T-helper 2 cell treated with Interferon-gamma antibody and Interleukin-4, amounts not matched to agents 5 μg/mL and 100 μg/mL, for 36 hours (primary cell): ENCODE results near the gene GFRA1.
"Not testable (repeated sequence)": the region's sequence is repeated elsewhere in the genome, so short reads cannot be mapped to it uniquely, and the experiment has no call there.

Source experiments
- DNase-seq: peaks from one replicate; pipeline ENCODE4 v3.0.0; 2021; ENCODE audit warnings: low spot score
- H3K27ac Mint-ChIP-seq: one replicate; pipeline ENCODE4 v1.8.0; 2021; ENCODE audit warnings: mild to moderate bottlenecking, mixed read lengths
- H3K27me3 Mint-ChIP-seq: one replicate; pipeline ENCODE4 v1.8.0; 2021; ENCODE audit warnings: low read depth, mixed read lengths
- H3K36me3 Mint-ChIP-seq: one replicate; pipeline ENCODE4 v1.8.0; 2021; ENCODE audit warnings: low read depth, mixed read lengths
- H3K4me1 Mint-ChIP-seq: one replicate; pipeline ENCODE4 v1.8.0; 2021; ENCODE audit warnings: low read depth, mixed read lengths
- H3K4me3 Mint-ChIP-seq: one replicate; pipeline ENCODE4 v1.8.0; 2022; ENCODE audit warnings: mild to moderate bottlenecking, moderate library complexity, mixed read lengths
- H3K9me3 Mint-ChIP-seq: one replicate; pipeline ENCODE4 v1.8.0; 2021; ENCODE audit warnings: mixed read lengths

Gene GFRA1

GRCh38 chr10:116184512-116184794, 88.6 kb downstream of the GFRA1 start:
- Mint-ChIP-seq H3K4me1 (no peaks in the 10 kb centered on the region), H3K36me3 (no peaks in the 10 kb centered on the region), H3K27ac (no peak overlapping the region), H3K27me3 (no peaks in the 10 kb centered on the region), H3K9me3 (no peaks in the 10 kb centered on the region), H3K4me3 (no peak overlapping the region)
- no peak for DNase-seq

GRCh38 chr10:116183733-116184511, 89.1 kb downstream of the GFRA1 start:
- Mint-ChIP-seq H3K27ac (no peak overlapping the region), H3K27me3 (no peaks in the 10 kb centered on the region), H3K9me3 (no peaks in the 10 kb centered on the region), H3K4me3 (no peak overlapping the region), H3K36me3 (no peaks in the 10 kb centered on the region), H3K4me1 (no peaks in the 10 kb centered on the region)
- no peak for DNase-seq

DNA sequence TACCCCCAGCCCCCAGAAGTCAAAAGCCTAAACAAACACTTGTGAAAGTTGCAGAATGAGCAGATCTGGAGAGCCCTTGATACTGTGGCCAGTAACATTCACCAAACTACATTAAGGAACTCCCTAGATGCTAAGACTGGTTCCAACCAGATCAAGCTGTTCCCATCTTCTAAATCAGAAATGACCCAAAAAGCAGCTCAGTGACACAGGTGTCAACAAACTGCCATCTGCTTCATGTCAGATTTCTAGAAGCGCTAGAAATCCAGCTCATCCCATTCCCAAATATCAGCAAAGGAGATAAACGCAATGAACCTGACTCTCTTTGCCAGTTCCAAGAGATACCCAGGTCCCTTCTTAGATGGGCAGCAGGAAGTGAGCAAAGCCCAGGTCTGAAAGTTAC, 90.6 kb downstream of the GFRA1 start:
- H3K4me1 Mint-ChIP-seq, result no peaks in the 10 kb centered on the region
- no peaks in the 10 kb centered on the region for H3K27me3 Mint-ChIP-seq
- H3K9me3 Mint-ChIP-seq, result no peaks in the 10 kb centered on the region
- no peaks in the 10 kb centered on the region for H3K36me3 Mint-ChIP-seq
- DNase-seq, result no peak
- H3K4me3 Mint-ChIP-seq, result no peak overlapping the region
- H3K27ac Mint-ChIP-seq, result no peak overlapping the region

GRCh38 chr10:116178086-116178605, 94.9 kb downstream of the GFRA1 start:
- Mint-ChIP-seq H3K27ac (no peak overlapping the region), H3K36me3 (no peaks in the 10 kb centered on the region), H3K4me3 (no peak overlapping the region), H3K4me1 (no peaks in the 10 kb centered on the region), H3K27me3 (no peaks in the 10 kb centered on the region), H3K9me3 (no peaks in the 10 kb centered on the region)
- DNase-seq, result no peak

- Mint-ChIP-seq H3K4me1 (no peaks in the 10 kb centered on the region), H3K27ac (no peak overlapping the region), H3K27me3 (no peaks in the 10 kb centered on the region), H3K9me3 (no peaks in the 10 kb centered on the region), H3K4me3 (no peak overlapping the region), H3K36me3 (no peaks in the 10 kb centered on the region)
- DNase-seq, result no peak
Observed at GRCh38 chr10:116175231-116175630, 97.8 kb downstream of the GFRA1 start.

- H3K4me3 Mint-ChIP-seq, result no peak overlapping the region
- no peak overlapping the region for H3K27ac Mint-ChIP-seq
- H3K9me3 Mint-ChIP-seq, result peaks cover under 1% of the 10 kb centered on the region
- H3K4me1 Mint-ChIP-seq, result no peaks in the 10 kb centered on the region
- H3K36me3 Mint-ChIP-seq, result no peaks in the 10 kb centered on the region
- no peak for DNase-seq
- no peaks in the 10 kb centered on the region for H3K27me3 Mint-ChIP-seq
Observed at GRCh38 chr10:116171505-116171904, 101.5 kb downstream of the GFRA1 start.

- Mint-ChIP-seq H3K9me3 (peaks cover 4% of the 10 kb centered on the region), H3K4me1 (no peaks in the 10 kb centered on the region), H3K36me3 (no peaks in the 10 kb centered on the region), H3K4me3 (no peak overlapping the region), H3K27me3 (no peaks in the 10 kb centered on the region), H3K27ac (no peak overlapping the region)
- DNase-seq, result no peak
Observed at GRCh38 chr10:116170815-116171250, 102.2 kb downstream of the GFRA1 start.

DNA sequence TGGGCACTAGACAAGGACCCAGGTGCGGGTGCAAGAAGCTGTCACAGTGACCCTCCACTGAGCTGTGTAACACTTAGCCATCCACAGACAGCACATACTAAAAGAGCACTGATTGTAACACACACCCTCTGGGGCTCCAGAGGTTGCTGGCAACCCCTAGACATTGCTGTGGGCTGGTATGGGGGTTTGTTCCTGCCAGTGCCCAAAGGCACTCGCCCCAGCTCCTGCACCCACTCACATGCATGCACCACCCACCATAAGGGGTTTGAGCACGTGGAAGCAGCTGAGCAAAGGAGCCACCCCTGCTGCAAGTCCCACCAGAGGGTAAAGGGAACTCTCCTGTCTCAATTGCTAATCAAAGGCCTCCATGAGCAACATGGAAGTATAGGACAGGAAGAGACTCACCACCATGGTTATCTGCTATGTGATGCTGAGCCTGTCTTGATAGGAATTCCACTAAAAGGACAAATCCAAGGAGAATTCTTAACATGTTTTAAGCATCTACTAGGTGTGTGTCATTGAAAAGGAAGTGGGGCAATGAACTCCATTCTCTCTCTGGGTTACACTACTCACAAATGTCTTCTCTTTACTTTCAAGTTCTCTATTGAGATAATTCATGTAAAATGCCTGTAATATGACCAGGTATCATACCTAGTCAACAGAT, 103.1 kb downstream of the GFRA1 start:
- no peak for DNase-seq
- peaks cover 4% of the 10 kb centered on the region for H3K9me3 Mint-ChIP-seq
- no peak overlapping the region for H3K27ac Mint-ChIP-seq
- no peaks in the 10 kb centered on the region for H3K36me3 Mint-ChIP-seq
- H3K27me3 Mint-ChIP-seq, result no peaks in the 10 kb centered on the region
- no peaks in the 10 kb centered on the region for H3K4me1 Mint-ChIP-seq
- no peak overlapping the region for H3K4me3 Mint-ChIP-seq

DNA sequence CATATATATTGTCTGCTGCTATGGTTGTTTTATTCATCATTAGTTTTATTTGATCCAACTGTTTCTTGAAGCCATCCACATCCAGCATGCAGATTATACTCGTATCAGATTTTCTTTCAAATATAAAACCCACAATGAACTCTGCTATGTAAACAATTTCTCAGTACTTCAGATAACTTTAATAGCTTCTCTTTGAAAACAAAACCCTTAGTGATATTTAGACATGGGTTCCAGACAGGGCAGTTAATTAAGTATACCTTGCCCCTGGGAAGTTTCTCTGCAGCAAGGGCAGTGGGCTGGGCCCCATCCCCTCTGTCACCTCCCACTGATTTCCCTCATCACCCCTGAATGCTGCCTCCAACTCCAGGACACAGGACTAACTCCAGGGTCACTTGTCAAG, 104.3 kb downstream of the GFRA1 start:
- Mint-ChIP-seq H3K4me1 (no peaks in the 10 kb centered on the region), H3K36me3 (no peaks in the 10 kb centered on the region), H3K27ac (no peak overlapping the region), H3K9me3 (peaks cover 4% of the 10 kb centered on the region), H3K4me3 (no peak overlapping the region), H3K27me3 (no peaks in the 10 kb centered on the region)
- no peak for DNase-seq

DNA sequence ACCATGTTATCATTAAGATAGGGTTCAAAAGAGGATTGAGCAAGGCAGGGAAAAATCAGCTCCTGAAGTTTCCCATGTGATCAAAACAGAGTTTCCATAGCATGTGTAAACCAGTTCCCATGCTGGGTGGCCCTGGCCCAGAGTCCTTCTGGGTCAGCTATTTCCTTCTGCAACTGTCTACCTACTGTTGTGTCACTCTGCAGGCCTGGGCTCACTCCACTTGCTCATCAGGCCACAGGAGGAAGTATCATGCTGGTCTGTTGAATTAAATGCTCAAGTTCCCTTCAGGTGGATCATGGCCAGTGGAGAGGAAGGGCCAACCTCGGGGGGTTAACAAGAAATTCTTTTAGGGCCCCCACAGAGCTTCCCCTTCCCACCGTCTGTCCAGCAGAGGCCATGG, 104.7 kb downstream of the GFRA1 start:
- H3K9me3 Mint-ChIP-seq, result peaks cover 4% of the 10 kb centered on the region
- no peaks in the 10 kb centered on the region for H3K4me1 Mint-ChIP-seq
- no peaks in the 10 kb centered on the region for H3K27me3 Mint-ChIP-seq
- DNase-seq, result no peak
- no peak overlapping the region for H3K27ac Mint-ChIP-seq
- no peaks in the 10 kb centered on the region for H3K36me3 Mint-ChIP-seq
- H3K4me3 Mint-ChIP-seq, result no peak overlapping the region

GRCh38 chr10:116165941-116166340, 107.1 kb downstream of the GFRA1 start:
- not testable (repeated sequence) for H3K27ac Mint-ChIP-seq, H3K27me3 Mint-ChIP-seq, H3K36me3 Mint-ChIP-seq, H3K4me3 Mint-ChIP-seq, DNase-seq, H3K4me1 Mint-ChIP-seq
- H3K9me3 Mint-ChIP-seq, result peaks cover 13% of the 10 kb centered on the region

DNA sequence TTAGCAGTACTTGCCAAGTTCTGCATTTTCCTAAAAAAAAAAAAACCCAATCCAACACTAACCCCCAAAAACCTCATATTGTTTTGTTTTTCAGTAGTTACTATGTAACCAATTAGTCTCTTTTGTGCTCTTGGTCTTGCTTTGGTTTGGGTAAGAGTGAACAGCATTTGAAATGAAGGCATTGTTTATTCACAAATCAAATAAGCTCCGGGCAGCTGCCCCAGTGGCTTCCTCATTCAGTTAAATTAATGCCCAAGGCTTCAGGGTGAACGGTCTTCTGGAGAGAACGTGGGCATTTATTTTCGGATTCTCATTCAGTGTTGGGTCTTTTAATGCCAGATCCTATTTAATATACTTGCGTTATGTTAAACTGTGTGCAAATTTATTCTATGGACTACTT, 108.7 kb downstream of the GFRA1 start:
- Mint-ChIP-seq H3K9me3 (peaks cover 13% of the 10 kb centered on the region), H3K4me3 (no peak overlapping the region), H3K36me3 (no peaks in the 10 kb centered on the region), H3K27ac (no peak overlapping the region), H3K4me1 (no peaks in the 10 kb centered on the region), H3K27me3 (no peaks in the 10 kb centered on the region)
- DNase-seq, result no peak

GRCh38 chr10:116163333-116164131, 109.5 kb downstream of the GFRA1 start:
- no peak for DNase-seq
- Mint-ChIP-seq H3K27ac (no peak overlapping the region), H3K4me1 (no peaks in the 10 kb centered on the region), H3K4me3 (no peak overlapping the region), H3K27me3 (no peaks in the 10 kb centered on the region), H3K9me3 (peaks cover 13% of the 10 kb centered on the region), H3K36me3 (no peaks in the 10 kb centered on the region)

- Mint-ChIP-seq H3K9me3 (peaks cover 13% of the 10 kb centered on the region), H3K36me3 (no peaks in the 10 kb centered on the region), H3K27ac (no peak overlapping the region), H3K27me3 (no peaks in the 10 kb centered on the region), H3K4me1 (no peaks in the 10 kb centered on the region), H3K4me3 (no peak overlapping the region)
- DNase-seq, result no peak
Observed at GRCh38 chr10:116162851-116163250, 110.2 kb downstream of the GFRA1 start.
